Heart left ventricle (tissue), 16 donors: ENCODE results near the gene TAPT1. TPM values are rescaled to one million over a fixed set of nuclear protein-coding genes. Genes with fewer than 3 reads are reported as not detected.

ENCODE experiments used
- ATAC-seq, 4 donors: fragments of 200-7000 bp; cut with Tn5 transposase; one replicate each; pipeline ENCODE4 v1.9.1; 2020 to 2022; ENCODE audit warnings: moderate library complexity in 4 of 4, mild to moderate bottlenecking in 3 of 4, moderate number of reproducible peaks in 1 of 4
- DNase-seq, 5 donors: peaks; one replicate each; pipeline ENCODE4 v3.0.0-alpha.2; 2020
- H3K27ac ChIP-seq, 12 donors: fragments of 200-600 bp; sonication (generic) in 4 of 12; one replicate each; pipeline versions ENCODE4 v1.5.0 to v1.8.0; 2016 to 2022; ENCODE audit warnings: mild to moderate bottlenecking in 2 of 12
- H3K27me3 ChIP-seq, 9 donors: fragments of 200-600 bp; sonication (generic) in 2 of 9; one replicate each; pipeline versions ENCODE4 v1.5.1 to v1.8.0; 2016 to 2022; ENCODE audit warnings: mild to moderate bottlenecking in 3 of 9
- H3K36me3 ChIP-seq, 9 donors: fragments of 200-600 bp; sonication (generic) in 2 of 9; one replicate each; pipeline versions ENCODE4 v1.5.0 to v1.8.0; 2018 to 2022; ENCODE audit warnings: mild to moderate bottlenecking in 2 of 9
- H3K4me1 ChIP-seq, 12 donors: fragments of 200-600 bp; sonication (generic) in 4 of 12; one replicate each; pipeline versions ENCODE4 v1.5.0 to v1.8.0; 2016 to 2022; ENCODE audit warnings: mild to moderate bottlenecking in 3 of 12
- H3K4me3 ChIP-seq, 12 donors: fragments of 200-600 bp; sonication (generic) in 4 of 12; one replicate each; pipeline versions ENCODE4 v1.5.0 to v1.8.0; 2017 to 2022; ENCODE audit warnings: mild to moderate bottlenecking in 9 of 12, moderate library complexity in 4 of 12
- H3K9me3 ChIP-seq, 12 donors: fragments of 200-600 bp; sonication (generic) in 4 of 12; one replicate each; pipeline versions ENCODE4 v1.5.0 to v1.8.0; 2016 to 2022; ENCODE audit warnings: mild to moderate bottlenecking in 1 of 12
- POLR2A ChIP-seq, 2 donors: fragments of 450-650 bp; IDR thresholded peaks; one replicate each; pipeline ENCODE4 v1.6.1; 2017; ENCODE audit warnings: antibody characterized with exemption in 2 of 2, mild to moderate bottlenecking in 2 of 2, moderate library complexity in 2 of 2
- WGBS, 4 donors: extraction: QIAGEN DNeasy Blood & Tissue Kit in 2 of 4; methylation state at CpG; one replicate each; pipeline versions ENCODE4 v1.1.5 to v1.1.7; 2013 to 2018; 5-methylcytosine and 5-hydroxymethylcytosine counted together
- intact Hi-C, 10 donors: fragments of 100-400 bp; cut with DNase I; formaldehyde crosslinking; loops; one replicate each; pipeline versions ENCODE4 v1.11.1 to v1.14.2; 2022
- polyA plus RNA-seq, 2 donors: library from polyadenylated mRNA; stranded (reverse); fragments of 200-250 nt; gene quantifications; one replicate each; pipeline ENCODE4 v1.2.3, GENCODE V29; 2013
- total RNA-seq, 9 donors: library from RNA; depleted of rRNA in 2 of 9; stranded (reverse); fragments of >200 nt in 2 of 9; fragmentation: NEBNext Ultra II Directional in 3 of 9; extraction: Animal tissue kit (Norgen Biotek cat#: 25700) in 3 of 9; gene quantifications; one replicate each; pipeline versions ENCODE4 v1.1.0 to v1.2.4, GENCODE V29; 2016 to 2023
- TF ChIP-seq, protein P1 (sequence below), 12 donors: fragments of 200-600 bp; sonication (generic) in 4 of 12; IDR thresholded peaks; one replicate each; pipeline versions ENCODE4 v1.5.0 to v1.8.0; 2018 to 2022; ENCODE audit warnings: antibody characterized with exemption in 12 of 12, mild to moderate bottlenecking in 5 of 12
- donor health status: ischemic (EF 13 %, LVEDD 7.1; RV severe dilation, severe dysfunction).
- donor health status: healthy with polysubstance abuse.
- donor health status: DM: no; HTN: yes; CAD: no.
- donor health status: DM: no; HTN: no; CAD: no.
- donor health status: ischemic (EF 25% LVEDD 6.9; RV normal size, moderate dysfunction).
- donor health status: ischemic (EF 25% LVEDD 5.7; RV mildly dilated, moderate dysfunction).
- donor health status: healthy.
- donor health status: DM: yes; HTN: yes; CAD: no.
- donor health status: ischemic (EF 35%, LVEDD 5.7; RV mildly dilated, moderate dysfunction).
- donor health status: nonischemic (EF 11% LVEDD 7.7; RV severe dilation, severe dysfunction).
- donor health status: DM: yes; HTN: yes; CAD: no.
- donor health status: PGD.
- donor health status: ischemic (EF 29% LVEDD 5.4; RV normal size, mild dysfunction).
- donor health status: nonischemic (EF 23%, LVEDD 6.1; RV moderate dilation, normal function).

TAPT1 gene
- total and polyA plus RNA-seq, 11 donors, result 12.3 to 53.4 (median 34.9) TPM

DNA sequence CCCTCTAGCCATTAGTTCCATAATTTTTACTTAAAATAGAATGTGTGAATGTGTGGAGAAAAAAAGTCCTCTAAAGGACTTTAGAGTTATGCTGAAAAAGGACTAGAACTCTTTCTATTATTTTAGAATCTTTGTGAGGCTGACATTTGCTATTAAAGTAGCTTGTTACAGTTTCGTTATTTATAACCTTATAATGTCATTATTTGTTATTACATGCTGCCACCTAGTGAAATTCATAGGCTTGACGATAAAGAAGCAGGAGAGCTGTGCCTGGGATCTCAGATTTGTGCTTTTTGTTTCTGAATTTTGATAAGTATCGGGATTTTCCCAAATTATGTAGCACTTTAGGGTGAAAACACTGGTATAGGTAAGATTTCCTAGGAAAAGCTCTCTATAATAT, 38.5 kb upstream of the TAPT1 start:
- Histone ChIP-seq H3K27ac (no peak overlapping the region), H3K27me3 (no peaks in the 10 kb centered on the region), H3K9me3 (no peaks in the 10 kb centered on the region), H3K36me3 (no peaks in the 10 kb centered on the region), H3K4me1 (peaks cover 0 to 13% (median 1%) of the 10 kb centered on the region in 12 donors), H3K4me3 (no peak overlapping the region)
- DNase-seq (no peak), ATAC-seq (peak; percentile 35 to 83 (median 58))
- intact Hi-C loops, result loop anchor here (1.0 to 10.0 kb wide), 13 partner anchors 62 to 460 kb away; no protein-coding TSS in a partner anchor
- WGBS, 4 donors, result 8 to 17% (median 13%) methylated on average over 3 of the region's 3 CpGs
- TF ChIP-seq POLR2A (IDR thresholded peaks at IDR 0.05), result no peak
- TF ChIP-seq, protein P1, sequence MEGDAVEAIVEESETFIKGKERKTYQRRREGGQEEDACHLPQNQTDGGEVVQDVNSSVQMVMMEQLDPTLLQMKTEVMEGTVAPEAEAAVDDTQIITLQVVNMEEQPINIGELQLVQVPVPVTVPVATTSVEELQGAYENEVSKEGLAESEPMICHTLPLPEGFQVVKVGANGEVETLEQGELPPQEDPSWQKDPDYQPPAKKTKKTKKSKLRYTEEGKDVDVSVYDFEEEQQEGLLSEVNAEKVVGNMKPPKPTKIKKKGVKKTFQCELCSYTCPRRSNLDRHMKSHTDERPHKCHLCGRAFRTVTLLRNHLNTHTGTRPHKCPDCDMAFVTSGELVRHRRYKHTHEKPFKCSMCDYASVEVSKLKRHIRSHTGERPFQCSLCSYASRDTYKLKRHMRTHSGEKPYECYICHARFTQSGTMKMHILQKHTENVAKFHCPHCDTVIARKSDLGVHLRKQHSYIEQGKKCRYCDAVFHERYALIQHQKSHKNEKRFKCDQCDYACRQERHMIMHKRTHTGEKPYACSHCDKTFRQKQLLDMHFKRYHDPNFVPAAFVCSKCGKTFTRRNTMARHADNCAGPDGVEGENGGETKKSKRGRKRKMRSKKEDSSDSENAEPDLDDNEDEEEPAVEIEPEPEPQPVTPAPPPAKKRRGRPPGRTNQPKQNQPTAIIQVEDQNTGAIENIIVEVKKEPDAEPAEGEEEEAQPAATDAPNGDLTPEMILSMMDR (IDR thresholded peaks at IDR 0.05), result peak; percentile 36 to 79 (median 70)

DNA sequence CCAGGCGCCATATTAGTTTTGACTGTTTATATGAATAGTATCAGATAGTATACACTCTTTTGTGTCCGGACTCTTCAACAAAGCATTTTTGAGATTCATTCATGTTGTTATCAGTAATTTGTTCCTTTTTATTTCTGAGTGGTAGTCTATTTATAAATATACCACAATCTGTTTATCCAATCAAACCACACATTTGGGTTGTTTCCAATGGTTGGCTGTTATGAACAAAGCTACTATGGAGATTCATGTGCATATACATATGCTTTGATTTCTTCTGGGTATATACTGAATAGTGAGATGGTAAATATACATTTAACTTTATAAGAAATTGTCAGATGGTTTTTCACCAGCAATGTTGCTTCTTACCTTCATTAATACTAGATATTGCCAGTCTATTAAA, 36.8 kb upstream of the TAPT1 start:
- intact Hi-C loops, result loop anchor here in 9 of 10 donors (5.0 to 10.0 kb wide), 8 partner anchors 61 to 458 kb away; no protein-coding TSS in a partner anchor
- WGBS, 4 donors, result 60 to 74% (median 70%) methylated on average over 2 of the region's 2 CpGs
- no peaks in the 10 kb centered on the region for H3K27me3 ChIP-seq
- no peak overlapping the region for H3K4me3 ChIP-seq
- ATAC-seq (no peak), DNase-seq (no peak)
- no peaks in the 10 kb centered on the region for H3K9me3 ChIP-seq
- H3K27ac ChIP-seq, result no peak overlapping the region
- H3K36me3 ChIP-seq, result no peaks in the 10 kb centered on the region
- TF ChIP-seq, protein P1 (IDR thresholded peaks at IDR 0.05), result no peak
- TF ChIP-seq POLR2A (IDR thresholded peaks at IDR 0.05), result no peak
- peaks cover 0 to 7% (median 0%) of the 10 kb centered on the region in 12 donors for H3K4me1 ChIP-seq

DNA sequence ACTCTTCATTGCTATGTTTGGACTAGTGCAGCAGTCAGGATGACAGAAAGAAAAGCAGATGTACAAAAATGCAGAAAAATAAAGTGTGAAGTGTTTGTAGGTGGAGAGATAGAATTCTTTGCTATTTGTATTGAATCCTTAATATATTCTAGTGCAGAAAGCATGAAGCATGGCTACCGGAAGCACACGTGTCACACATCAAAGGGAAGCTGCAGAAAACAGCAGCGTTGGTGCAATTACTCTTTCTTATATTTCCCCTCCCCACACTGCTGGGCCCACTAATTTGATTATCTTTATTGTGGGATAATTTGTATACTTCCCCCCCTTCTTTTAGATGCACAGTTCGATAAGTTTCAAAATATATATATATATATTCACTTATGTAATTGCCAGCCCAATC, 35.9 kb upstream of the TAPT1 start:
- no peaks in the 10 kb centered on the region for H3K9me3 ChIP-seq
- intact Hi-C loops, result loop anchor here in 9 of 10 donors (5.0 to 10.0 kb wide), 8 partner anchors 60 to 457 kb away; no protein-coding TSS in a partner anchor
- TF ChIP-seq, protein P1 (IDR thresholded peaks at IDR 0.05), result no peak
- TF ChIP-seq POLR2A (IDR thresholded peaks at IDR 0.05), result no peak
- peaks cover 0 to 7% (median 0%) of the 10 kb centered on the region in 12 donors for H3K4me1 ChIP-seq
- H3K36me3 ChIP-seq, result no peaks in the 10 kb centered on the region
- WGBS, 4 donors, result 88 to 93% (median 91%) methylated on average over 4 of the region's 4 CpGs
- no peak overlapping the region for H3K27ac ChIP-seq
- ATAC-seq (no peak), DNase-seq (no peak)
- no peak overlapping the region for H3K4me3 ChIP-seq
- H3K27me3 ChIP-seq, result no peaks in the 10 kb centered on the region

DNA sequence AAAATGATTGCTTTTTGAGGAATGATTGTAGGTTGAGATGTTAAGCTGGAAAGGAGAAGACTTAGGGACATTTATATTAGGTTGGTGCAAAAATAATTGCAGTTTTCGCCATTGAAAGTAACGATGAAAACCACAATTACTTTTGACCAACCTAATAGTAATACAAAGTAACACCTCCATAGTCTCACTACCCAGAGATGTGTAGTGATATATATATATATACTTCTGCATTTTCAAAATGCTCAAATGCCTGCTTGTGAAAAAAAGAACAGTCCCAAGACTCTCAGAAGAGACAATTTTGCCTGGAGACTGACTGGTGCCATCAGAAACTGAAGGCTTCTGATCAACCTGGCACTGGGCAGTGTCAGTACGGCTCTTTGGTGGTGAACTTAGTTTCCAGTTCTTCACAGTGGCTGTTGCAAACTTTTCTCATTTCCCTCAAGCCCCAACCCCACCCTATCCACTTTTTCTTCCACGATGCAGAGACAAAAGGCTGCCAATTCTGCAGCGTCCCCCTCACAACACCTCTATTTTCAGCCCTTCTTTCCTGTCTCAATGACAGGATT, 35.1 kb upstream of the TAPT1 start:
- 81 to 86% (median 82%) methylated on average over 5 of the region's 5 CpGs for WGBS, 4 donors
- no peaks in the 10 kb centered on the region for H3K27me3 ChIP-seq
- no peak overlapping the region for H3K4me3 ChIP-seq
- no peak overlapping the region for H3K27ac ChIP-seq
- no peak for DNase-seq
- H3K4me1 ChIP-seq, result peaks cover 0 to 7% (median 0%) of the 10 kb centered on the region in 12 donors
- no peak for ATAC-seq
- no peak for TF ChIP-seq POLR2A (IDR thresholded peaks at IDR 0.05)
- TF ChIP-seq, protein P1 (IDR thresholded peaks at IDR 0.05), result no peak
- intact Hi-C loops, result loop anchor here in 9 of 10 donors (5.0 to 10.0 kb wide), 8 partner anchors 59 to 457 kb away; no protein-coding TSS in a partner anchor
- no peaks in the 10 kb centered on the region for H3K9me3 ChIP-seq
- H3K36me3 ChIP-seq, result peaks cover 0 to 5% (median 0%) of the 10 kb centered on the region in 9 donors
